HepG2 (cell line): ENCODE results near the gene CACNA1D. TPM values are rescaled to one million over a fixed set of nuclear protein-coding genes. Genes with fewer than 3 reads are reported as not detected.

Experiments used
- ATAC-seq: fragments of 200-7000 bp; cut with Tn5 transposase; 3 replicates; pipeline ENCODE4 v1.9.1; 2020; ENCODE audit warnings: mild to moderate bottlenecking, moderate library complexity
- BruUV-seq: library from RNA; stranded (reverse); fragments of 400-500 nt; replicated peaks from 2 replicates; lab custom pipeline; 2021; lab: Mats Ljungman, UMichigan
- CTCF ChIA-PET: fragments of 300-600 bp; formaldehyde crosslinking; extraction: SDS; loops from one replicate; lab custom pipeline; 2021; ENCODE audit warnings: low total read pairs, inconsistent platforms, low intra/inter-chr PET ratio; lab: Yijun Ruan, JAX
- POLR2A ChIA-PET: fragments of 350-600 bp; sonication (Branson Sonifier 250); formaldehyde crosslinking; loops from one replicate; lab custom pipeline; 2020; ENCODE audit warnings: antibody characterized with exemption, inconsistent platforms; lab: Yijun Ruan, JAX
- DNase-seq: peaks from one replicate; pipeline ENCODE4 v3.0.0-alpha.2; 2015; ENCODE audit warnings: low spot score
- FAIRE-seq: peaks from 3 replicates; lab custom pipeline; 2011; peaks lifted over from hg19 to GRCh38; lab: Jason Lieb, UNC
- H2AFZ ChIP-seq: one replicate; pipeline ENCODE4 v1.6.1; 2011; ENCODE audit warnings: low read length, inconsistent platforms
- H3K27ac ChIP-seq: fragments of 300-600 bp; 3 replicates; pipeline ENCODE4 v1.8.0; 2011; ENCODE audit warnings: mixed run types, mild to moderate bottlenecking, mixed read lengths, low read length, inconsistent platforms; ENCODE audit not compliant: insufficient read depth; ENCODE audit errors: extremely low read length
- H3K27me3 ChIP-seq, 2 experiments: fragments of 200-600 bp in 1 of 2; 2 replicates in 1 of 2; 3 replicates in 1 of 2; pipeline versions ENCODE4 v1.6.0 to v1.8.0; 2011; ENCODE audit warnings: low read length in 2 of 2, mild to moderate bottlenecking in 2 of 2, moderate library complexity in 2 of 2, inconsistent platforms in 1 of 2; ENCODE audit not compliant: insufficient read depth in 2 of 2, control insufficient read depth in 1 of 2
- H3K36me3 ChIP-seq, 2 experiments: fragments of 200-600 bp in 1 of 2; replicated peaks in 1 of 2; 2 replicates in 1 of 2; 3 replicates in 1 of 2; pipeline versions ENCODE4 v1.5.1 to v1.8.0; 2011; ENCODE audit warnings: low read length in 2 of 2, inconsistent platforms in 1 of 2; ENCODE audit not compliant: insufficient read depth in 2 of 2, control insufficient read depth in 1 of 2
- H3K4me1 ChIP-seq: 2 replicates; pipeline ENCODE4 v1.5.1; 2012; ENCODE audit warnings: low read length, inconsistent platforms; ENCODE audit not compliant: insufficient read depth
- H3K4me2 ChIP-seq: 2 replicates; pipeline ENCODE4 v1.6.0; 2011; ENCODE audit warnings: low read depth, low read length, inconsistent platforms
- H3K4me3 ChIP-seq, 3 experiments: fragments of 200-600 bp in 1 of 3; sonication (generic), shearing (Covaris generic) in 1 of 3; replicated peaks in 1 of 3; 2 replicates each; pipeline ENCODE4 v1.5.1; 2011 to 2016; ENCODE audit warnings: low read length in 3 of 3, inconsistent platforms in 2 of 3, low read depth in 2 of 3, mild to moderate bottlenecking in 2 of 3, control low read depth in 1 of 3, mixed read lengths in 1 of 3; ENCODE audit not compliant: insufficient read depth in 1 of 3
- H3K79me2 ChIP-seq: one replicate; pipeline ENCODE4 v1.6.1; 2011; ENCODE audit warnings: low read length, inconsistent platforms; ENCODE audit not compliant: insufficient read depth
- H3K9ac ChIP-seq: 2 replicates; pipeline ENCODE4 v1.6.0; 2011; ENCODE audit warnings: mild to moderate bottlenecking, low read depth, low read length, inconsistent platforms; ENCODE audit not compliant: insufficient read depth
- H3K9me3 ChIP-seq: 2 replicates; pipeline ENCODE4 v1.5.1; 2012; ENCODE audit warnings: mild to moderate bottlenecking, low read length
- H4K20me1 ChIP-seq: 2 replicates; pipeline ENCODE4 v1.6.0; 2011; ENCODE audit warnings: inconsistent platforms, mild to moderate bottlenecking, low read length, moderate library complexity; ENCODE audit not compliant: insufficient read depth
- TBP ChIP-seq: sonication (generic); formaldehyde crosslinking; IDR thresholded peaks from 2 replicates; pipeline ENCODE4 v1.5.0; 2020; ENCODE audit warnings: missing genetic modification reagents
- ZMYM2 ChIP-seq: sonication (generic); formaldehyde crosslinking; IDR thresholded peaks from 2 replicates; pipeline ENCODE4 v1.8.0; 2022; ENCODE audit warnings: mild to moderate bottlenecking, missing genetic modification reagents
- ZNF160 ChIP-seq: sonication (generic); formaldehyde crosslinking; IDR thresholded peaks from 2 replicates; pipeline ENCODE4 v1.8.0; 2022; ENCODE audit warnings: mild to moderate bottlenecking, inconsistent platforms, missing genetic modification reagents
- ZNF281 ChIP-seq: sonication (generic); formaldehyde crosslinking; IDR thresholded peaks from 2 replicates; pipeline ENCODE4 v1.4.0; 2020; ENCODE audit warnings: missing genetic modification reagents, borderline replicate concordance
- ZNF7 ChIP-seq: IDR thresholded peaks from 2 replicates; pipeline ENCODE4 v1.6.1; 2016; ENCODE audit warnings: missing biosample characterization, missing genetic modification reagents
- ZSCAN21 ChIP-seq: sonication (generic); formaldehyde crosslinking; IDR thresholded peaks from 2 replicates; pipeline ENCODE4 v1.8.0; 2022; ENCODE audit warnings: mild to moderate bottlenecking, missing genetic modification reagents, moderate library complexity, borderline replicate concordance
- WGBS: methylation state at CpG from one replicate; pipeline ENCODE4 v1.1.6; 2017; ENCODE audit warnings: low lambda C conversion rate; 5-methylcytosine and 5-hydroxymethylcytosine counted together
- in situ Hi-C: cut with HindIII; loops from 2 replicates; pipeline ENCODE4 v1.10.0; 2017; ENCODE audit warnings: low pct_unique_long_range_greater_than_20kb; ENCODE audit not compliant: extremely low pct_ligation_motif_present
- intact Hi-C: fragments of 100-400 bp; cut with micrococcal nuclease; formaldehyde crosslinking; loops from one replicate; pipeline ENCODE4 v1.10.0; 2022; ENCODE audit not compliant: unreplicated experiment
- polyA plus RNA-seq, 8 experiments: library from polyadenylated mRNA; depleted of rRNA in 3 of 8; stranded (reverse) in 7 of 8; unstranded in 1 of 8; fragments of >200 nt; fragmentation: Illumina TruSeq in 4 of 8; extraction: Trizol in 4 of 8; gene quantifications; 2 replicates each; pipeline versions ENCODE4 v1.2.1 to v1.2.3, GENCODE V29; 2011 to 2016; ENCODE audit warnings: low read depth in 4 of 8, missing spikeins in 1 of 8, mixed read lengths in 1 of 8; ENCODE audit not compliant: insufficient read depth in 1 of 8
- total RNA-seq, 5 experiments: library from RNA; depleted of rRNA; stranded (reverse); fragments of >200 nt; fragmentation: Illumina TruSeq; extraction: Trizol; gene quantifications; 2 replicates each; pipeline ENCODE4 v1.2.3, GENCODE V29; 2016; ENCODE audit warnings: low read depth in 1 of 5
- TF ChIP-seq, protein P1 (sequence below): sonication (generic); formaldehyde crosslinking; IDR thresholded peaks from 2 replicates; pipeline ENCODE4 v1.4.0; 2020; ENCODE audit warnings: mild to moderate bottlenecking, missing genetic modification reagents

CACNA1D gene
- total and polyA plus RNA-seq, 2 of the 13 experiments (the other 11 are each of a cell fraction or from before 2014, with no cell fraction given) = 0.26 to 0.38 TPM

DNA sequence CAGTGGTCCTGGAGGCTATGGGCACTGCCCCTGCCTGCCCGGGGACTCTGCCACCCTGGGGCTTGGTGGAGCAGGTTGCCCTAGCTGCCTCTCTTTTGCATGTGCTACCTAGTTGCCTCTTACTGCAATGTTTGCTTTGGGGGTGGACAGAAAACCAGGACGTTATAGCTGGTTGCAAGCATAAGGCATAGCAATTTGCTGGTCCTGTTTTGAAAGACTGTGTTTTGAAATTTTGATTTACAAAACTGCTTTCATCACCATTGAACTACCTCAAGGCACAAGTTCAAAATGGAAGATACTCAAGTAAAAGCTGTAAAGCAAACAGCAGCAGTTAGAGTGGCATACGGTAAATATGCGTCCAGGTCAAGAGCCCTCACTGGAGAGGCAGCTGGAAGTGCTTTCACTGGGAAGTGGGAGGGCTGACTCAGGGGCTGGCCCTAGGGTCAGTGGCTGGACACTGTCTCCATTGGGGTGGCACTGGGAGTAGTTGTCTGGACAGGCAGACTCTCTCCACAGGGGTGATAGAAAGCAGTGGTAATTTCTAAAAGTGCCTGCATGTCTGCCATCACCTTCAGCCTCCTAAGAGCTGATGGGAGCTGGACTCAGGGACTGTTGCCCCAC, 213.7 kb downstream of the CACNA1D start:
- no peaks in the 10 kb centered on the region for H3K79me2 ChIP-seq
- WGBS = 2% methylated on average over 4 of the region's 4 CpGs
- ATAC-seq (peak; percentile 46), FAIRE-seq (no peak), DNase-seq (no peak)
- H3K9me3 ChIP-seq = no peaks in the 10 kb centered on the region
- H3K4me1 ChIP-seq = peaks cover 8% of the 10 kb centered on the region
- H2AFZ ChIP-seq = no peak overlapping the region
- ChIA-PET POLR2A (no interaction called here), CTCF (interaction anchor here (3.1 kb wide), 1 partner anchor 333 kb away, joined by 28 read pairs; no protein-coding TSS in a partner anchor)
- H3K27ac ChIP-seq = no peak overlapping the region
- BruUV-seq = no TSS peak
- H4K20me1 ChIP-seq = no peaks in the 10 kb centered on the region
- intact Hi-C loops = no loop called here
- H3K36me3 ChIP-seq = no peaks in the 10 kb centered on the region
- H3K4me3 ChIP-seq = no peak overlapping the region
- H3K27me3 ChIP-seq = no peaks in the 10 kb centered on the region; a peak in 1 of 5 replicates
- H3K4me2 ChIP-seq = no peak overlapping the region; the same call in 1 of the 2 replicates
- no peak overlapping the region for H3K9ac ChIP-seq
- in situ Hi-C loops = no loop called here
- peak; percentile 60 for TF ChIP-seq ZNF7 (CRISPR knock-in tag)
- no peak for TF ChIP-seq TBP (CRISPR knock-in tag)
- TF ChIP-seq ZNF281 (CRISPR knock-in tag) = peak; percentile 36; the same call in 1 of the 2 replicates

DNA sequence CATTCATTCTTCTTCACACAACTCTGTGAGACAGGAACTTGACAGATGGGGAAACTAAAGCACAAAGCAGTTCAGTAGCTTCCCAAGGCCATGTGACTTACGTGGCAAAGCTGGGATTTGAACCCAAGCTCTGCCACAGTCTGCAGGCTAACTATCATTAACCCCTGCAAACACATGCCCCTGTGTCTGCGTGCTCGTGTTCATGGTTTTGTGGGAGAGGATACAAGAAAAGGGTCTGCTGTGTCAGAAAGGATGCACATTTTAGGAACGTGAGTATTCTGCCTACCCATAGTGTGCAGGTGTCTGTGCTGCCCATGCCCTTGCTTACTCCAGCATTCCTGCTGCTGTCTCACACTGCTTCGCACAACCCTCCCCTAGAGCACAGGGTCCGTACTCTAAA, 214.8 kb downstream of the CACNA1D start:
- FAIRE-seq (no peak), DNase-seq (no peak), ATAC-seq (no peak)
- WGBS = 79% methylated on average over 6 of the region's 6 CpGs
- ChIA-PET POLR2A (no interaction called here), CTCF (interaction anchor here (1.5 to 3.1 kb wide), 3 partner anchors 32 to 410 kb away, joined by 7 to 28 read pairs (median 7); no protein-coding TSS in a partner anchor)
- no peaks in the 10 kb centered on the region for H4K20me1 ChIP-seq
- TF ChIP-seq ZSCAN21 (no peak), ZMYM2 (CRISPR knock-in tag) (no peak), ZNF160 (CRISPR knock-in tag) (no peak)
- TF ChIP-seq, protein P1, sequence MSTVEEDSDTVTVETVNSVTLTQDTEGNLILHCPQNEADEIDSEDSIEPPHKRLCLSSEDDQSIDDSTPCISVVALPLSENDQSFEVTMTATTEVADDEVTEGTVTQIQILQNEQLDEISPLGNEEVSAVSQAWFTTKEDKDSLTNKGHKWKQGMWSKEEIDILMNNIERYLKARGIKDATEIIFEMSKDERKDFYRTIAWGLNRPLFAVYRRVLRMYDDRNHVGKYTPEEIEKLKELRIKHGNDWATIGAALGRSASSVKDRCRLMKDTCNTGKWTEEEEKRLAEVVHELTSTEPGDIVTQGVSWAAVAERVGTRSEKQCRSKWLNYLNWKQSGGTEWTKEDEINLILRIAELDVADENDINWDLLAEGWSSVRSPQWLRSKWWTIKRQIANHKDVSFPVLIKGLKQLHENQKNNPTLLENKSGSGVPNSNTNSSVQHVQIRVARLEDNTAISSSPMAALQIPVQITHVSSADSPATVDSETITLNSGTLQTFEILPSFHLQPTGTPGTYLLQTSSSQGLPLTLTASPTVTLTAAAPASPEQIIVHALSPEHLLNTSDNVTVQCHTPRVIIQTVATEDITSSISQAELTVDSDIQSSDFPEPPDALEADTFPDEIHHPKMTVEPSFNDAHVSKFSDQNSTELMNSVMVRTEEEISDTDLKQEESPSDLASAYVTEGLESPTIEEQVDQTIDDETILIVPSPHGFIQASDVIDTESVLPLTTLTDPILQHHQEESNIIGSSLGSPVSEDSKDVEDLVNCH (CRISPR knock-in tag) = no peak
- H3K4me3 ChIP-seq = no peak overlapping the region
- H3K27ac ChIP-seq = no peak overlapping the region
- H3K4me1 ChIP-seq = peaks cover 8% of the 10 kb centered on the region
- BruUV-seq = no TSS peak
- in situ Hi-C loops = no loop called here
- no peaks in the 10 kb centered on the region for H3K9me3 ChIP-seq
- no peaks in the 10 kb centered on the region; a peak in 1 of 5 replicates for H3K27me3 ChIP-seq
- H3K36me3 ChIP-seq = no peaks in the 10 kb centered on the region
- H3K4me2 ChIP-seq = no peak overlapping the region
- no peak overlapping the region for H3K9ac ChIP-seq
- intact Hi-C loops = no loop called here
- no peak overlapping the region for H2AFZ ChIP-seq
- no peaks in the 10 kb centered on the region for H3K79me2 ChIP-seq
